Activated naive CD8-positive, alpha-beta T cell treated with anti-CD3 and anti-CD28 coated beads for 36 hours (primary cell): ENCODE data around the gene PAPPA2. TPM values are rescaled to one million over a fixed set of nuclear protein-coding genes. Genes with fewer than 3 reads are reported as not detected.
"Not testable (repeated sequence)": the region's sequence is repeated elsewhere in the genome, so short reads cannot be mapped to it uniquely, and the experiment has no call there.

Experiments
- DNase-seq: peaks from one replicate; pipeline ENCODE4 v3.0.0; 2021
- H3K27ac Mint-ChIP-seq: one replicate; pipeline ENCODE4 v1.8.0; 2022; ENCODE audit warnings: mild to moderate bottlenecking, moderate library complexity, mixed read lengths
- H3K27me3 Mint-ChIP-seq: one replicate; pipeline ENCODE4 v1.8.0; 2022; ENCODE audit warnings: mild to moderate bottlenecking, mixed read lengths
- H3K36me3 Mint-ChIP-seq: one replicate; pipeline ENCODE4 v1.8.0; 2021; ENCODE audit warnings: mild to moderate bottlenecking, mixed read lengths
- H3K4me1 Mint-ChIP-seq: one replicate; pipeline ENCODE4 v1.8.0; 2021; ENCODE audit warnings: mixed read lengths
- H3K4me3 Mint-ChIP-seq: one replicate; pipeline ENCODE4 v1.8.0; 2022; ENCODE audit warnings: mild to moderate bottlenecking, moderate library complexity, mixed read lengths
- H3K9me3 Mint-ChIP-seq: one replicate; pipeline ENCODE4 v1.8.0; 2022; ENCODE audit warnings: mixed read lengths
- total RNA-seq, 2 experiments: library from RNA; stranded (reverse); gene quantifications; one replicate each; pipeline ENCODE4 v1.2.3, GENCODE V29; 2021

Gene PAPPA2
- total RNA-seq, 2 experiments from 2014 or later, result 0.12 to 0.52 TPM

GRCh38 chr1:176595217-176595616, 132.2 kb downstream of the PAPPA2 start:
- Mint-ChIP-seq H3K4me1 (no peaks in the 10 kb centered on the region), H3K27ac (no peak overlapping the region), H3K36me3 (no peaks in the 10 kb centered on the region), H3K27me3 (no peaks in the 10 kb centered on the region), H3K9me3 (no peaks in the 10 kb centered on the region), H3K4me3 (no peak overlapping the region)
- DNase-seq, result no peak

- no peaks in the 10 kb centered on the region for H3K36me3 Mint-ChIP-seq
- H3K27me3 Mint-ChIP-seq, result no peaks in the 10 kb centered on the region
- DNase-seq, result no peak
- H3K4me3 Mint-ChIP-seq, result no peak overlapping the region
- no peaks in the 10 kb centered on the region for H3K4me1 Mint-ChIP-seq
- H3K9me3 Mint-ChIP-seq, result peaks cover 2% of the 10 kb centered on the region
- H3K27ac Mint-ChIP-seq, result no peak overlapping the region
Measured at GRCh38 chr1:176601348-176601747, 138.4 kb downstream of the PAPPA2 start.

- no peak for DNase-seq
- Mint-ChIP-seq H3K4me1 (no peaks in the 10 kb centered on the region), H3K9me3 (peaks cover 2% of the 10 kb centered on the region), H3K4me3 (no peak overlapping the region), H3K27ac (no peak overlapping the region), H3K27me3 (no peaks in the 10 kb centered on the region), H3K36me3 (no peaks in the 10 kb centered on the region)
Measured at GRCh38 chr1:176602388-176603004, 139.5 kb downstream of the PAPPA2 start.

GRCh38 chr1:176603696-176604095, 140.7 kb downstream of the PAPPA2 start:
- Mint-ChIP-seq H3K4me3 (no peak overlapping the region), H3K9me3 (peaks cover 2% of the 10 kb centered on the region), H3K4me1 (no peaks in the 10 kb centered on the region), H3K27me3 (no peaks in the 10 kb centered on the region), H3K36me3 (no peaks in the 10 kb centered on the region), H3K27ac (no peak overlapping the region)
- no peak for DNase-seq

GRCh38 chr1:176604461-176604860, 141.5 kb downstream of the PAPPA2 start:
- no peak for DNase-seq
- Mint-ChIP-seq H3K27ac (no peak overlapping the region), H3K9me3 (peaks cover 2% of the 10 kb centered on the region), H3K27me3 (no peaks in the 10 kb centered on the region), H3K36me3 (no peaks in the 10 kb centered on the region), H3K4me3 (no peak overlapping the region), H3K4me1 (no peaks in the 10 kb centered on the region)

GRCh38 chr1:176605176-176605575, 142.2 kb downstream of the PAPPA2 start:
- DNase-seq, result no peak
- peaks cover 2% of the 10 kb centered on the region for H3K9me3 Mint-ChIP-seq
- H3K36me3 Mint-ChIP-seq, result no peaks in the 10 kb centered on the region
- no peaks in the 10 kb centered on the region for H3K4me1 Mint-ChIP-seq
- H3K4me3 Mint-ChIP-seq, result no peak overlapping the region
- H3K27ac Mint-ChIP-seq, result no peak overlapping the region
- H3K27me3 Mint-ChIP-seq, result no peaks in the 10 kb centered on the region

- H3K27me3 Mint-ChIP-seq, result no peaks in the 10 kb centered on the region
- DNase-seq, result no peak
- H3K36me3 Mint-ChIP-seq, result no peaks in the 10 kb centered on the region
- no peaks in the 10 kb centered on the region for H3K4me1 Mint-ChIP-seq
- no peak overlapping the region for H3K4me3 Mint-ChIP-seq
- peaks cover 2% of the 10 kb centered on the region for H3K9me3 Mint-ChIP-seq
- no peak overlapping the region for H3K27ac Mint-ChIP-seq
Measured at GRCh38 chr1:176609556-176610408, 146.8 kb downstream of the PAPPA2 start.

- Mint-ChIP-seq H3K36me3 (no peaks in the 10 kb centered on the region), H3K9me3 (no peaks in the 10 kb centered on the region), H3K27me3 (no peaks in the 10 kb centered on the region), H3K4me3 (no peak overlapping the region), H3K4me1 (no peaks in the 10 kb centered on the region), H3K27ac (no peak overlapping the region)
- no peak for DNase-seq
Measured at GRCh38 chr1:176612791-176613190, 149.8 kb downstream of the PAPPA2 start.

- H3K27ac Mint-ChIP-seq, result no peak overlapping the region
- no peaks in the 10 kb centered on the region for H3K36me3 Mint-ChIP-seq
- no peak for DNase-seq
- H3K27me3 Mint-ChIP-seq, result no peaks in the 10 kb centered on the region
- H3K9me3 Mint-ChIP-seq, result no peaks in the 10 kb centered on the region
- H3K4me3 Mint-ChIP-seq, result no peak overlapping the region
- H3K4me1 Mint-ChIP-seq, result no peaks in the 10 kb centered on the region
Measured at GRCh38 chr1:176617881-176618280, 154.9 kb downstream of the PAPPA2 start.

GRCh38 chr1:176619261-176619660, 156.3 kb downstream of the PAPPA2 start:
- no peak for DNase-seq
- H3K4me3 Mint-ChIP-seq, result no peak overlapping the region
- H3K9me3 Mint-ChIP-seq, result peaks cover 4% of the 10 kb centered on the region
- H3K27me3 Mint-ChIP-seq, result no peaks in the 10 kb centered on the region
- H3K4me1 Mint-ChIP-seq, result no peaks in the 10 kb centered on the region
- H3K27ac Mint-ChIP-seq, result no peak overlapping the region
- H3K36me3 Mint-ChIP-seq, result no peaks in the 10 kb centered on the region

- no peak for DNase-seq
- H3K27ac Mint-ChIP-seq, result no peak overlapping the region
- no peaks in the 10 kb centered on the region for H3K4me1 Mint-ChIP-seq
- peaks cover 4% of the 10 kb centered on the region for H3K27me3 Mint-ChIP-seq
- peaks cover 4% of the 10 kb centered on the region for H3K9me3 Mint-ChIP-seq
- no peak overlapping the region for H3K4me3 Mint-ChIP-seq
- no peaks in the 10 kb centered on the region for H3K36me3 Mint-ChIP-seq
Measured at GRCh38 chr1:176625365-176625764, 162.4 kb downstream of the PAPPA2 start.

GRCh38 chr1:176626572-176627061, 163.6 kb downstream of the PAPPA2 start:
- peaks cover 4% of the 10 kb centered on the region for H3K9me3 Mint-ChIP-seq
- no peaks in the 10 kb centered on the region for H3K4me1 Mint-ChIP-seq
- H3K27ac Mint-ChIP-seq, result no peak overlapping the region
- H3K4me3 Mint-ChIP-seq, result no peak overlapping the region
- H3K36me3 Mint-ChIP-seq, result no peaks in the 10 kb centered on the region
- H3K27me3 Mint-ChIP-seq, result peaks cover 4% of the 10 kb centered on the region
- DNase-seq, result no peak

- Mint-ChIP-seq H3K4me3 (no peak overlapping the region), H3K27ac (no peak overlapping the region), H3K9me3 (peaks cover under 1% of the 10 kb centered on the region), H3K27me3 (peaks cover 4% of the 10 kb centered on the region), H3K4me1 (no peaks in the 10 kb centered on the region), H3K36me3 (no peaks in the 10 kb centered on the region)
- no peak for DNase-seq
Measured at GRCh38 chr1:176628775-176629174, 165.8 kb downstream of the PAPPA2 start.

- H3K9me3 Mint-ChIP-seq, H3K4me3 Mint-ChIP-seq, H3K4me1 Mint-ChIP-seq: not testable (repeated sequence)
Measured at GRCh38 chr1:176634733-176635132, 171.8 kb downstream of the PAPPA2 start.

GRCh38 chr1:176638713-176639526, 175.9 kb downstream of the PAPPA2 start:
- no peak for DNase-seq
- H3K9me3 Mint-ChIP-seq, result peaks cover 2% of the 10 kb centered on the region
- no peaks in the 10 kb centered on the region for H3K27me3 Mint-ChIP-seq
- H3K36me3 Mint-ChIP-seq, result no peaks in the 10 kb centered on the region
- H3K4me1 Mint-ChIP-seq, result no peaks in the 10 kb centered on the region
- H3K27ac Mint-ChIP-seq, result no peak overlapping the region
- no peak overlapping the region for H3K4me3 Mint-ChIP-seq

More at GRCh38 chr1:176634733-176635132, 171.8 kb downstream of the PAPPA2 start:
- not testable (repeated sequence) for H3K27ac Mint-ChIP-seq, H3K27me3 Mint-ChIP-seq, H3K36me3 Mint-ChIP-seq, DNase-seq
